ENCODE measurements around the gene UPK2.
A peak's percentile ranks its signal among the peaks of the same experiment; 100 is the strongest.

Gene UPK2

GRCh38 chr11:118956094-118956846, at the start of gene UPK2:
TSS of gene UPK2 (plus strand) at chr11:118956298. CDS start at chr11:118956351, 53 bp downstream.
- H3K27me3 ChIP-seq (ENCODE audit: insufficient read depth, low read depth, severe bottlenecking), result no peaks in the 10 kb centered on the region
- no peaks in the 10 kb centered on the region for H3K9me3 ChIP-seq (ENCODE audit: severe bottlenecking)
- H3K36me3 ChIP-seq, result no peaks in the 10 kb centered on the region
- peak; percentile 97 for TF ChIP-seq CTCF (IDR thresholded peaks at IDR 0.05; ENCODE audit: low read depth, low read length)
- no peak within 1 kb of the TSS for H3K4me3 ChIP-seq (ENCODE audit: low read depth, low read length)
- no peak within 1 kb of the TSS for H3K27ac ChIP-seq
- peak; percentile 87 for DNase-seq

- peak overlapping the region; percentile 64 for H3K27ac ChIP-seq
- DNase-seq, result peak; percentile 90
- peak; percentile 90 for TF ChIP-seq CTCF (IDR thresholded peaks at IDR 0.05; ENCODE audit: low read depth, low read length)
These were observed 48.8 kb upstream of the UPK2 start for GRCh38 chr11:118907051-118908042.

GRCh38 chr11:118908264-118908663, 47.8 kb upstream of the UPK2 start:
- no peak for DNase-seq
- TF ChIP-seq CTCF (IDR thresholded peaks at IDR 0.05; ENCODE audit: low read depth, low read length), result no peak
- Histone ChIP-seq H3K4me3 (ENCODE audit: low read depth, low read length) (no peak overlapping the region), H3K27ac (peak overlapping the region; percentile 64), H3K36me3 (no peaks in the 10 kb centered on the region), H3K9me3 (ENCODE audit: severe bottlenecking) (no peaks in the 10 kb centered on the region), H3K27me3 (ENCODE audit: insufficient read depth, low read depth, severe bottlenecking) (no peaks in the 10 kb centered on the region)

More at GRCh38 chr11:118907051-118908042, 48.8 kb upstream of the UPK2 start:
- Histone ChIP-seq H3K36me3 (no peaks in the 10 kb centered on the region), H3K4me3 (ENCODE audit: low read depth, low read length) (0 out of 2 replicates have a peak overlapping the region, but pooled peaks have one; percentile 2), H3K27me3 (ENCODE audit: insufficient read depth, low read depth, severe bottlenecking) (no peaks in the 10 kb centered on the region), H3K9me3 (ENCODE audit: severe bottlenecking) (no peaks in the 10 kb centered on the region)

- TF ChIP-seq CTCF (IDR thresholded peaks at IDR 0.05; ENCODE audit: low read depth, low read length), result no peak
- Histone ChIP-seq H3K36me3 (no peaks in the 10 kb centered on the region), H3K4me3 (ENCODE audit: low read depth, low read length) (peak overlapping the region; percentile 19), H3K27me3 (ENCODE audit: insufficient read depth, low read depth, severe bottlenecking) (no peaks in the 10 kb centered on the region), H3K9me3 (ENCODE audit: severe bottlenecking) (no peaks in the 10 kb centered on the region), H3K27ac (peak overlapping the region; percentile 83)
- DNase-seq, result peak; percentile 99
These were observed 47.0 kb upstream of the UPK2 start for GRCh38 chr11:118908901-118909618.

GRCh38 chr11:118909619-118910308, 46.3 kb upstream of the UPK2 start:
- Histone ChIP-seq H3K9me3 (ENCODE audit: severe bottlenecking) (no peaks in the 10 kb centered on the region), H3K36me3 (no peaks in the 10 kb centered on the region), H3K27ac (peak overlapping the region; percentile 83), H3K4me3 (ENCODE audit: low read depth, low read length) (peak overlapping the region; percentile 19), H3K27me3 (ENCODE audit: insufficient read depth, low read depth, severe bottlenecking) (no peaks in the 10 kb centered on the region)
- DNase-seq, result no peak
- TF ChIP-seq CTCF (IDR thresholded peaks at IDR 0.05; ENCODE audit: low read depth, low read length), result no peak

Measured in WERI-Rb-1 (cell line).